Measurements from ENCODE around the gene PIK3R5.

Gene PIK3R5

DNA sequence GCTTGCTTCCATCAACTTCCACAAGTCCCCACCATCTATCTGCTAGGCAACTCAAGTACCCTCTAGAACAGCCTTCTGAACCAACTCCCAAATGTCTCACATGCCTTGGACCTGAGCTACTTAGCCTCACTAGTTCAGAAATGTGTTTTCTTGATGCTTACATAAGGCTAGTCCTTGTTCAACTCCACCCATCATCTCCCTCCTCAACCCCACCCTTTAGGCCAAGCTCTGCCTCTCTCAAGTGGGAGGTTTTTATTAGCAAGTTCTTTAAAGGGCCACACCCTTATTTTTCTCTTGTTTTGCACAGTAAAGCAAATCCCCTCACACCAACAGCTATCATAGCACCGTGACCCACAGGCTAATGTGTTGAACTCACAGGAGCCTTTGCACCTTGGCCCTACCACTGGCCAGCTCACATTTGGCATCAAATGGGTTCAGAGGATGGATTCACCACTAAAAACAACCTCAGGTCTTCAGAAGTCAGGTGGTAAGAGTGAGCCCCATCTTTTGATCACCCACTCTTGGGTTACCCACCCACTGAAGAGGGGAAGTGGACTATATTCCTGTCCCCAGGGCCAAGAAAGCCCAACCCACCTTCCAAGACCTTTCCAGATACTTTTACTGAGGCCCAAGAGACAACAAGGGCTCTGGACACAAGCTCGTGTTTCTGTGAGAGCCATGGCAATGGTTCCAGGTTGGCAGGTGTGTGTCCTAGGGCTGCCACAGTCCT is 12.2 kb downstream of the PIK3R5 start:
- no peaks in the 10 kb centered on the region for H4K20me1 ChIP-seq (ENCODE audit: low read depth, low read length)
- no peak overlapping the region for H2AFZ ChIP-seq (ENCODE audit: low read depth, low read length, severe bottlenecking)
- H3K36me3 ChIP-seq (ENCODE audit: low read length): no peaks in the 10 kb centered on the region
- no peaks in the 10 kb centered on the region; the same call in 1 of the 2 replicates for H3K27me3 ChIP-seq (ENCODE audit: low read length)
- no peaks in the 10 kb centered on the region for H3K79me2 ChIP-seq (ENCODE audit: insufficient read depth, low read length)
- H3K9me3 ChIP-seq (ENCODE audit: insufficient read depth, low read length): no peaks in the 10 kb centered on the region
- H3K4me2 ChIP-seq (ENCODE audit: low read depth, low read length, poor library complexity, severe bottlenecking): no peak overlapping the region
- H3F3A ChIP-seq (ENCODE audit: insufficient read depth): no peaks in the 10 kb centered on the region
- no peak overlapping the region for H3K27ac ChIP-seq (ENCODE audit: low read depth, low read length)
- no peak for TF ChIP-seq EZH2phosphoT487 (conservative IDR thresholded peaks at IDR 0.05; ENCODE audit: low read length)
- TF ChIP-seq, protein P1, sequence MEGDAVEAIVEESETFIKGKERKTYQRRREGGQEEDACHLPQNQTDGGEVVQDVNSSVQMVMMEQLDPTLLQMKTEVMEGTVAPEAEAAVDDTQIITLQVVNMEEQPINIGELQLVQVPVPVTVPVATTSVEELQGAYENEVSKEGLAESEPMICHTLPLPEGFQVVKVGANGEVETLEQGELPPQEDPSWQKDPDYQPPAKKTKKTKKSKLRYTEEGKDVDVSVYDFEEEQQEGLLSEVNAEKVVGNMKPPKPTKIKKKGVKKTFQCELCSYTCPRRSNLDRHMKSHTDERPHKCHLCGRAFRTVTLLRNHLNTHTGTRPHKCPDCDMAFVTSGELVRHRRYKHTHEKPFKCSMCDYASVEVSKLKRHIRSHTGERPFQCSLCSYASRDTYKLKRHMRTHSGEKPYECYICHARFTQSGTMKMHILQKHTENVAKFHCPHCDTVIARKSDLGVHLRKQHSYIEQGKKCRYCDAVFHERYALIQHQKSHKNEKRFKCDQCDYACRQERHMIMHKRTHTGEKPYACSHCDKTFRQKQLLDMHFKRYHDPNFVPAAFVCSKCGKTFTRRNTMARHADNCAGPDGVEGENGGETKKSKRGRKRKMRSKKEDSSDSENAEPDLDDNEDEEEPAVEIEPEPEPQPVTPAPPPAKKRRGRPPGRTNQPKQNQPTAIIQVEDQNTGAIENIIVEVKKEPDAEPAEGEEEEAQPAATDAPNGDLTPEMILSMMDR (IDR thresholded peaks at IDR 0.05; ENCODE audit: insufficient read depth, low read length, poor library complexity, severe bottlenecking): no peak
- H3K9ac ChIP-seq (ENCODE audit: low read length): no peak overlapping the region
- H3K9me2 ChIP-seq (replicated peaks; ENCODE audit: insufficient read depth, low read length): no peaks in the 10 kb centered on the region
- H3K4me3 ChIP-seq (ENCODE audit: insufficient read depth, low read length, poor library complexity, severe bottlenecking): no peak overlapping the region

DNA sequence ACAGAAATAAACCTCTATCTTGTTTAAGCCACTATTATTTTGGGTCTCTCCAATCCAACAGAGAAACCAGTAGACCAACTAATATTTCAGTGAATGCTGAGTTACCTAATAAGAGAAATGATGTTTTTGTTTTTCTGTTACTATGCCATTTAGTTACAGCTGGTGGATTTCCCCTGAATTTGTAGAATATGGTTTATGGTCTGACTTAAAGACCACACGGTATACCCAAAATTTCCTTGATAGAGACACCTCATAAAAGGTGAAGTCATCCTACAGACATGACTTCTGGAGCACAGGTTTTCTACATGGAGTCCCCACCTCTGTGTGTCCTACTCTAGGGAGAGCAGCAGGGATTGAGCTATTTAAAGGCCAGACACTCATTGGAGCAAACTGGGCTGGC is 13.3 kb downstream of the PIK3R5 start:
- no peaks in the 10 kb centered on the region; the same call in 1 of the 2 replicates for H3K27me3 ChIP-seq (ENCODE audit: low read length)
- H3K9me2 ChIP-seq (replicated peaks; ENCODE audit: insufficient read depth, low read length): no peaks in the 10 kb centered on the region
- no peaks in the 10 kb centered on the region for H4K20me1 ChIP-seq (ENCODE audit: low read depth, low read length)
- no peak overlapping the region for H3K27ac ChIP-seq (ENCODE audit: low read depth, low read length)
- H3K9ac ChIP-seq (ENCODE audit: low read length): no peak overlapping the region
- no peaks in the 10 kb centered on the region for H3F3A ChIP-seq (ENCODE audit: insufficient read depth)
- no peak overlapping the region for H3K4me3 ChIP-seq (ENCODE audit: insufficient read depth, low read length, poor library complexity, severe bottlenecking)
- no peaks in the 10 kb centered on the region for H3K79me2 ChIP-seq (ENCODE audit: insufficient read depth, low read length)
- H3K36me3 ChIP-seq (ENCODE audit: low read length): no peaks in the 10 kb centered on the region
- H2AFZ ChIP-seq (ENCODE audit: low read depth, low read length, severe bottlenecking): no peak overlapping the region
- no peak for TF ChIP-seq EZH2phosphoT487 (conservative IDR thresholded peaks at IDR 0.05; ENCODE audit: low read length)
- TF ChIP-seq, protein P1 (IDR thresholded peaks at IDR 0.05; ENCODE audit: insufficient read depth, low read length, poor library complexity, severe bottlenecking): no peak
- no peak overlapping the region for H3K4me2 ChIP-seq (ENCODE audit: low read depth, low read length, poor library complexity, severe bottlenecking)
- no peaks in the 10 kb centered on the region for H3K9me3 ChIP-seq (ENCODE audit: insufficient read depth, low read length)

DNA sequence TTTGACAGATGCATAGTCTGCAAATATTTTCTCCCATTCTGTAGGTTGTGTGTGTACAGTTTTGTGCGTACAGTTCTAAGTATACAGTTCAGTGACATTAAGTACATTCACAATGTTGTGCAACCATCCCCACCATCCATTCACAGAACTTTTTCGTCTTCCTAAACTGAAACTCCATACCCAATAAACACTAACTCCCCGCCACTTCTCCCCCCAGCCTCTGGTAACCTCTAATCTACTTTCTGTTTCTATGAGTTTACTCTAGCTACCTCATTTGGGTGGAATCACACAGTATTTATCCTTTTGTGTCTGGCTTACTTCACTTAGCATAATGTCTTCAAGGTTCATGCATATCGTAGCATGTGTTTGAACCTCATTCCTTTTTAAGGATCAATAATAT is 14.3 kb downstream of the PIK3R5 start:
- Histone ChIP-seq H3K27me3 (ENCODE audit: low read length) (no peaks in the 10 kb centered on the region; the same call in 1 of the 2 replicates), H3K9me3 (ENCODE audit: insufficient read depth, low read length) (no peaks in the 10 kb centered on the region), H3F3A (ENCODE audit: insufficient read depth) (no peaks in the 10 kb centered on the region), H3K9me2 (replicated peaks; ENCODE audit: insufficient read depth, low read length) (no peaks in the 10 kb centered on the region), H3K27ac (ENCODE audit: low read depth, low read length) (no peak overlapping the region), H3K9ac (ENCODE audit: low read length) (no peak overlapping the region), H2AFZ (ENCODE audit: low read depth, low read length, severe bottlenecking) (no peak overlapping the region), H3K4me3 (ENCODE audit: insufficient read depth, low read length, poor library complexity, severe bottlenecking) (no peak overlapping the region), H3K4me2 (ENCODE audit: low read depth, low read length, poor library complexity, severe bottlenecking) (no peak overlapping the region), H3K79me2 (ENCODE audit: insufficient read depth, low read length) (no peaks in the 10 kb centered on the region), H4K20me1 (ENCODE audit: low read depth, low read length) (no peaks in the 10 kb centered on the region), H3K36me3 (ENCODE audit: low read length) (no peaks in the 10 kb centered on the region)
- no peak for TF ChIP-seq EZH2phosphoT487 (conservative IDR thresholded peaks at IDR 0.05; ENCODE audit: low read length)
- TF ChIP-seq, protein P1 (IDR thresholded peaks at IDR 0.05; ENCODE audit: insufficient read depth, low read length, poor library complexity, severe bottlenecking): no peak

All from SU-DHL-6 (cell line).